DND-41 (cell line): ENCODE results near the gene APCDD1L.

ENCODE experiments used
- EZH2 ChIP-seq: IDR thresholded peaks from 3 replicates; pipeline ENCODE4 v1.6.1; 2012; ENCODE audit warnings: borderline replicate concordance, low read depth, mild to moderate bottlenecking, moderate library complexity, low read length, inconsistent platforms; ENCODE audit not compliant: severe bottlenecking
- TF ChIP-seq, protein P1 (sequence below): IDR thresholded peaks from 2 replicates; pipeline ENCODE4 v1.5.1; 2012; ENCODE audit warnings: borderline replicate concordance, low read length, moderate library complexity, mild to moderate bottlenecking; ENCODE audit not compliant: poor library complexity, severe bottlenecking; ENCODE audit errors: extremely low read depth

DNA sequence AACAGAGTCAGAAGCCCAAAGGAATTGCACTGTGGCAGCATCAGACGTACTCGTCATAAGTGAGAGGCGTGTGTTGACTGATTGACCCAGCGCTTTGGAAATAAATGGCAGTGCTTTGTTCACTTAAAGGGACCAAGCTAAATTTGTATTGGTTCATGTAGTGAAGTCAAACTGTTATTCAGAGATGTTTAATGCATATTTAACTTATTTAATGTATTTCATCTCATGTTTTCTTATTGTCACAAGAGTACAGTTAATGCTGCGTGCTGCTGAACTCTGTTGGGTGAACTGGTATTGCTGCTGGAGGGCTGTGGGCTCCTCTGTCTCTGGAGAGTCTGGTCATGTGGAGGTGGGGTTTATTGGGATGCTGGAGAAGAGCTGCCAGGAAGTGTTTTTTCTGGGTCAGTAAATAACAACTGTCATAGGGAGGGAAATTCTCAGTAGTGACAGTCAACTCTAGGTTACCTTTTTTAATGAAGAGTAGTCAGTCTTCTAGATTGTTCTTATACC is 70.4 kb downstream of the APCDD1L start:
- TF ChIP-seq, protein P1, sequence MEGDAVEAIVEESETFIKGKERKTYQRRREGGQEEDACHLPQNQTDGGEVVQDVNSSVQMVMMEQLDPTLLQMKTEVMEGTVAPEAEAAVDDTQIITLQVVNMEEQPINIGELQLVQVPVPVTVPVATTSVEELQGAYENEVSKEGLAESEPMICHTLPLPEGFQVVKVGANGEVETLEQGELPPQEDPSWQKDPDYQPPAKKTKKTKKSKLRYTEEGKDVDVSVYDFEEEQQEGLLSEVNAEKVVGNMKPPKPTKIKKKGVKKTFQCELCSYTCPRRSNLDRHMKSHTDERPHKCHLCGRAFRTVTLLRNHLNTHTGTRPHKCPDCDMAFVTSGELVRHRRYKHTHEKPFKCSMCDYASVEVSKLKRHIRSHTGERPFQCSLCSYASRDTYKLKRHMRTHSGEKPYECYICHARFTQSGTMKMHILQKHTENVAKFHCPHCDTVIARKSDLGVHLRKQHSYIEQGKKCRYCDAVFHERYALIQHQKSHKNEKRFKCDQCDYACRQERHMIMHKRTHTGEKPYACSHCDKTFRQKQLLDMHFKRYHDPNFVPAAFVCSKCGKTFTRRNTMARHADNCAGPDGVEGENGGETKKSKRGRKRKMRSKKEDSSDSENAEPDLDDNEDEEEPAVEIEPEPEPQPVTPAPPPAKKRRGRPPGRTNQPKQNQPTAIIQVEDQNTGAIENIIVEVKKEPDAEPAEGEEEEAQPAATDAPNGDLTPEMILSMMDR, result no peak
- no peak for TF ChIP-seq EZH2
